Activated effector memory CD4-positive, alpha-beta T cell treated with anti-CD3 and anti-CD28 coated beads, Interleukin-2, amount 50 U/mL, for 16 hours (primary cell): ENCODE measurements around the gene C2orf78.
"Not testable (repeated sequence)": the region's sequence is repeated elsewhere in the genome, so short reads cannot be mapped to it uniquely, and the experiment has no call there.

Experiments used
- DNase-seq: peaks from one replicate; pipeline ENCODE4 v3.0.0-alpha.2; 2020

C2orf78 gene, protein sequence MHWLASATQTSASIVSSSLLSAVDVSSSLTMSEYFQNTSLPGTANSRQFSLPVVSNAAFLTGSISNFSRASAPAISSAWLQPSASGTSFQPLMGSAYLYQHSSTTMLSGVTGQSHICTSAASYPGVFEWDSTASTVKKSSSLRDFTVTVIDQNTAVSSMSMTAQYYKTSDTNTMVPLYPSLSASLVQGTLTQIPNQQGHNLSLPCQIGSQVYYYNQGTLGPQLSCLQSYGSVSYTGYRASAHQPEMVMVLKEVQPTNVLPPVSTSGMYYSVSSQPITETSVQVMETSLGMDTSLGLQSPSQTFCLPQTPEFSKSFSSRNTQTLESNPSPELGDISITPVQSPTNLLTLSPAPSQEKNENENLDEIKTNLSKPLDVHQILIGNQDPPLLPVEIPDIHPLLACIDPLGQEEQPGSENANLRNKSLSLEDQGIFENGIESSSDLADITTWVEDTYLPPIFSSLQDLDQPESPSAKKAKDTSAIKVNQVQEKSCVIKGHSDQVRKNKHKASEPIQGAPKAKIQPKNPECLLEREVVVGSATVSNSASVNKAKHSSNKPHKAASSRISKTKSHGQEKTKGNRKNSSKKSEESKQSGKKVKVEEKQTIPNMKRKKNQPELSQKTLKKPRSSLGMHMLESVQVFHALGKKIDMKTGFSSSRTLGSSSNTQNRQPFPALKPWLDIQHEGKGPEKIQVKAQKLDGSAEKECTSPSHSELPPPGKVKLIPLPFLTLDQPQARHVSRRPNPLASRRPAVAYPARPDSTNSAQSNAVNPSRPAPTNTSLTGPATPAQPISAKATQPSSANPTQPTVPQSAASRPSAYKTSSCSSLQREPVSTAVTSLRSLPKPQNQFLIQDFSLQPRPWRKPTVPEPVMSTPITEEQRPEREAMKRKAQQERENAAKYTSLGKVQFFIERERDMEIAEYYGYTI

DNA sequence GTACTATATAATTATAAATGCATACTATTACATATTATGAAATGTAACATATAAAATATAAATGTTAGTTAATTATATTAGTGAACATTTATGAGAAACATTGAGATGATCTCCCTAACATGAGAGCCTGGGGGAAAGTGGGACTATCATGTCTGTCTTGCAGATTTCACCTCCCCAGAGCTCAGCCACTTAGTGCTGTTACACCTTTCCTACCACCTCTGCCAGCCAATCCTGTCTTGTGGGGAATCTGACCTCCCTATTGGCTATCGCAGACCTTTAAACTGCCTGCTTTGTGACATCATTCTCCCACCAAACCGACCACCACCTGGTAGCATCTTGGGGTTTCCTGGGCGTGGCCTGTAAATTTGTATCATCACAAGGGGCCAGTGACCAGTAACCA lies at the start of gene C2orf78:
Gene C2orf78, plus strand, starts transcription at position 301 of the 400 bp plus-strand sequence. CDS start 127 bp downstream, outside the sequence.
- not testable (repeated sequence) for DNase-seq

DNA sequence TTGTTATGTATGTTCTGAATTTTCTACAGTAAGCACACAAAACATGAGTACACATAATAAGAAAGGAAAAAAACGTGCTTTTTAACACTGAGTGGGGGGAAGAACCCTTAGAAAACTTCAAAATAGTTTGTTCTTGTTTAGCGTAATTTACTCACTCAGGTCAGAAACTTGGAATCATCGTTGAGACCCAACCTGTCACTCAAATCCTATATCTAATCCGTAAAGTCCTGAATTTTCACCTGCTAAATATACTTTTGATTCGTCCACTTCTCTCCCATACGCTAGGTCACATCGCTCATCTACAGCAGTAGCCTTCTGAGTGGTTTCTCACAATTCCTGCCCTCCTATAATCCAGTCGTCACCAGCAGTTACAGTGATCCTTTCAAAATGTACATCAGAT lies 47.6 kb upstream of the C2orf78 start:
- no peak for DNase-seq

DNA sequence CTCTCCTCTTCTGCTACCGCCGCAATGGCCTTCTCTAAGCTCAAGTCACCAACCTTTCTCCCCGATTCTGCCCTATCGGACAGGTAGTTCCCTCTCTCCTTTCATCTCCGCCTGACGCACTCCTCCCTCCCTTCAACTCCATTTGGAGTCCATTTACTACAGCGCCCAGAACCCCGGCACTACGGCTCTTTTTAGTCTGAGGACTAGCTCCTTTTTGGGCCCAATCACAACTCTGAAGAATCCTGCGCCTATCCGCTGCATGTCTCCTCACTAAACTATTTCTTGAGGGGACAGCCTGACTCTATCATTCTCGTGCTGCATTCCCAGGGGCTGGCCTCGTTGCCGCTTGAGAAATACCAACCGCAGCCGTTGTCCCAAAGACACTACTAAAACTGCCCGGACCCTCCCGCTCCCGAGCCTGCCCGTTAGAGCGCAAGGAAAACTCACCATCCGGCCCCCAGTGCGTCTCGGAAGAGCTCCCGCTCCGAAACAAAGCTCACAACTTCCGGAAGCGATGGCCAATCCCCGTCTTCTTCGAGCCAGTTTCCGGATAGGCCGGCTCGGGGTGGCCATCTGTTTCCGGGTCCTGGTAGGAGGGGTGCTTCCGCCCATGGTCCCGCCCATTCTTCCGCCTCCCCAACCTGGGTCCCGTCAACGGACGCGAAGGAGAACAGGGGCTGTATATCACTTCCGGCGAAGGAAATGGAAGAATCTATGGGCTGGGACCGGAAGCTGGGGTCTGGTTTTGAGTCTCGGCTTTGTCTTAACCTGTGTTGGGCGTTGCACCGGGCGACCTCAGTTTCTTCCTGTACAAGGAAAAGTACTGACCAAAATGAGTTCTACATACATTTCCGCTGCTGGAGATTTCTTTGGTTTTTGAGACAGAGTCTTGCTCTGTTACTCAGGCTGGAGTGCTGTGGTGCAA lies 46.9 kb upstream of the C2orf78 start, which contains the start of gene TPRKB:
Gene TPRKB, minus strand, starts transcription at position 491 of the 925 bp plus-strand sequence. CDS start 2,776 bp downstream, outside the sequence.
- DNase-seq, result peak; percentile 97

DNA sequence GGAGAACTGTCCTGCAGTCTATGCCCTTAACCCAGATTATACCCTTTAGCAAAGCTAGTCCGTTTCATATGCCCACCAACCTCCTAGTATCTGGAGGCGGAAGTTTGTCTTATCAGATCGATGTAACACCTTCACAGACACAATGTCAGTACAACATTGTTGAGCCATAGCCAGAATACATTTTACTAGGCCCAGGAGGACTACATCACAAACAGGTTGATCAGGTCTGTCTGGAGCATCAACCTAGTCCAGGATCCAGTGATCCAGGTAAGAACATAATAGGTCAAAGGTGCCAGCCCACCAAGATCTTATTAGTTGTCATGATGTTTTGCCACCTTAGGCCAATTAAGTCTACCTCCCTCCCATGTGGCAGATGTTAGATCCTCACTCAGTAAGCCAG lies 44.9 kb upstream of the C2orf78 start:
- no peak for DNase-seq

DNA sequence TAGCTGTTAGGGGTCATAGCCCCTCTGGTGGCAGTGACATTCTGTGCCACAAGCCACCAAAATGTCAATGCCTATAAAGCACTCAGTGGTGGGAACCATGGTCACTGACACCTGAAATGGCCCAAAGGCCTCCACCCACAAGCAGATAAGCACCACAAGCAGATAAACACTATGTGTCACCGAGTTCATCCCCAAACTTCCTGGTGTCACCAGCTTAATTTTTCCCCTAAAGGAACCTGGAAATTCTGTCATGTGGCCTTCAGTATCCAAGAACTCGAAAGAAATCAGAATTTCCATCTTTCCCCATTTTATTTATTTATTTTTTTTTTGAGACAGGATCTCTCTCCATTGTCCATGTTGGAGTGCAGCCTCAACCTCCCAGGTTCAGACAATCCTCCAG lies 43.2 kb upstream of the C2orf78 start:
- no peak for DNase-seq

DNA sequence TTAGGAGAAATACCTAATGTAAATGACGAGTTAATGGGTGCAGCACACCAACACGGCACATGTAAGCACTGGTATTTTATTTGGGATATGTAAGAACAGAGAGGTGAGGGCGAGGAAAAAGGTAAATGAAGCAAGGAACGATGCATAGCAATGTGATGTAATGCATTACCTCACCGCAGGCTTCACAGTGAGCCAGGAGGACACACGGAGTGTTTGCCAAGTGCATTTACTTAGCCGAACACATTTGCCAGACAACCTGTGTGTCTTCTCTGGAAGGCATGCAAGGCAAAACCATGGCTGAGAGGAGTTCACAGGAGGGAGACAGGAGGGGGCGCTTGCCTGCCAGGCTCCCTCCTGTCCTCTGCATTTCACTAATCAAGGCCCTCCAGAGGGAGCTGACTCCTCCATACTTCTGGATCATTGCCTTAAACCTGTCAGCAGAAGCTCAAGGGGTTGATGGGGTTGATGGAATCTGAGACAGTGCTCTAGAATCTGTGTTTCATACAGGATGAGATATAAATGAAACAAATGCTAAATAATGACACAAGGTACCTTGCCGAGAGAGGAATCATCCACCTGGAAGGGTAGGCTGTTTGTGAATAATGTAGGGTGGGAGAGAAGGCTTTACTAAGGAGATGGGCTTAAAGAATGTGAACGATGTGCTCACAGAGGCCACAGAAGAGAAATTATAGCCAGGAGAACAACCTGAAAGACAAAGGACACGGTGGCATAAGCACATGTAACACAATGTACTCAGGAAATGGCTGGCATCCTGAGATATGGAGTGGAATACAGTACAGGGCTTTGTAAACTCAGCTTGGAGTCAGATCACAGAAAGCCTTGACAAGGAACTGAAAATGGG lies 37.7 kb upstream of the C2orf78 start:
- DNase-seq, result no peak

DNA sequence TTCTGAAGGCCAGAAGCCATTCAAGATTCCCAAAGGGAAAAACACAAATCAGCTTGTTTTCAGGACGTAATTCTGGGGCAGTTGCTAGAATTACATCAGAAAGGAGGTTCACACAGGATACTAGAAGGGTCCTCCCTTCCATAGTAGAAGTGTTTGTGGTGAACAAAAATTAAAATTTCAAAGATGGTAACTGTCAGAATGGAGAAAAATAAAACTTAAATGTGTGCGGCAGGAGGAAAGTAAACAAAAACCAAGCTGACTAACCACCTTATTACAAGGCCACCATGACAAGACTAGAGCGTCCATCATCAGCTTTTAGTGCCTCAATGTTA lies 37.1 kb upstream of the C2orf78 start:
- no peak for DNase-seq

DNA sequence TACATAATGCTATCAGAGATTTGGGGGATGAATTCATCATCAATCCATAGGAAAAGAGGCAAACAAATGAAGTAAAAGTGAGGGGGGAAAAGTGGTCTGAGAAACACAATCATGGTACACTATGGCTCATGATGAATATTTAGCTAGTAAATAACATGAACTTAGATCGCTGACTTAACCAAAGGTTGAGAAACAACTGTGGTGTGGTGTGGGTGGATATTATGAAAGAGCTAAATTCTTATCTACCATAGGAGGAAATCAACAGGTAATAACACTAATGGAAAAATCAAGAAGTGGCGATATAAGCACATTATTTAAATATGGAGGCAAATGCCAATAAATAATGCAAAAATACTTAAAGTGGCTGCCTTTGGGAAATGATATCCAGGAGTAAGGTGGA lies 34.7 kb upstream of the C2orf78 start:
- no peak for DNase-seq

DNA sequence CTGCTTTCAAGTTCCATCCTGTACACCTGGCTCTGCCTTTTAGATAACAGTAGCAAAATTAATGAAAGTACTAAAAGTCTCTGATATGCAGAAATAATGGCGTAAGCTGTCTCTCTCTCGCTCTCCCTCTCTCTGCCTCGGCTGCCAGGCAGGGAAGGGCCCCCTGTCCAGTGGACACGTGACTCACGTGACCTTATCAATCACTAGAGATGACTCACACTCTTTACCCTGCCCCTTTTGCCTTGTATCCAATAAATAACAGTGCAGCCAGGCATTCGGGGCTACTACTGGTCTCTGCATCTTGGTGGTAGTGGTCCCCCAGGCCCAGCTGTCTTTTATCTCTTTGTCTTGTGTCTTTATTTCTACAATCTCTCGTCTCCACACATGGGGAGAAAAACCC lies 29.7 kb upstream of the C2orf78 start:
- DNase-seq, result not testable (repeated sequence)

DNA sequence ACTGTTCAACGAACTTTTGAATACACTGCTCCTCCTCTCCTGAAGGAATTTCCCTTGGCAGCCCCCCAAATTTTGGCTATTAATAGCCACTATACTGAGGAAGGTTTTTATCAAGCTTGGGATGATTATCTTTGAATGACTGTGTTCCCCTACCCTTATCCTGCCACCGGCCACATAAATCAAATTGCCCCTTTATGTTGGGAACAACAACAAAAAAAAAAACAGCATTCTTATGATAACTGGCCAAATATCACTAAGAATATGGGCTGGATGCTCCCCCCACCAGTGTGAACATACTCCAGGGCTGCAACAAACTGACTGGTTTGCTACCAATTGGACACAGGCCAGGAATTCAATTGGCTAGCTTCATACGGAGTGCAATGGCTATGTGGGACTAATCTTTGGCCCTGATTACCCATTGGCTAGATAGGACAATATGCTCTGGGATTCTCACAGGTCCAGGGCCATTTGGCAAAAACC lies 24.7 kb upstream of the C2orf78 start:
- DNase-seq, result no peak

DNA sequence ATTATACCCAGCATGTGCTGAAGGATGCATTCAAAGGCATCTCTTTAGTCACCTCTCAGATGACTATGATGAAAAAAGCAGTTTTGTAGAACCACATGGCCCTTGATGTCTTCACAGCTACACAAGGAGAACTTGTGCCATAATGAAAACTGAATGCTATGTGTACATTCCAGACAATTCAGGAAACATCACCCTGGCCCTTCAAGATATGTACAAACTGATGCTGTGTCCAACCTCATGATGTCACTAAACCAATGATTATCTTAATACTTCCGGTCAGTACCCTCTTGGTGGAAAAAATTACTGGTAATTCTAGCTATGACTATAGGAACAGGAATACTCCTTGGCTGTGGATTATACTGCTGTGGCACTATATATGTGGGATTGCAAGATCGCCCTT lies 24.1 kb upstream of the C2orf78 start:
- no peak for DNase-seq

DNA sequence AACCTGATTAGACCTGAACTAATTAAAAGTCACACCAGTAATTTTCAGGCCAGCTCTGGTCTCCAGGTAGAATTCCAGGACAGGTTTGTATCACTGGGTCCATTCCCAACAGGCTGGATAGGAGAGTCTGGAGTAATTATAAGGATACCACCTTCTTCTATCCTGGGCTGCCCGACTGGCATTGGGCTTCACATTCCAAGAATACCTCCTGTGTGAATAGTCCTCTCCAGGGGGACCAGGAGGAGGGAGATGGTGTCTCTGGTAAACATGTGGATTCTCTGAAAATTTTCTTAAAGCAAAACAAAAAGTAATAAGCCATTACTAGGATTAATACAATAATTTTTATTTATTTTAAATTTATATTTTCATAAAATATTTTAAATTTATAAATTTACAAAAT lies 21.4 kb upstream of the C2orf78 start:
- no peak for DNase-seq

DNA sequence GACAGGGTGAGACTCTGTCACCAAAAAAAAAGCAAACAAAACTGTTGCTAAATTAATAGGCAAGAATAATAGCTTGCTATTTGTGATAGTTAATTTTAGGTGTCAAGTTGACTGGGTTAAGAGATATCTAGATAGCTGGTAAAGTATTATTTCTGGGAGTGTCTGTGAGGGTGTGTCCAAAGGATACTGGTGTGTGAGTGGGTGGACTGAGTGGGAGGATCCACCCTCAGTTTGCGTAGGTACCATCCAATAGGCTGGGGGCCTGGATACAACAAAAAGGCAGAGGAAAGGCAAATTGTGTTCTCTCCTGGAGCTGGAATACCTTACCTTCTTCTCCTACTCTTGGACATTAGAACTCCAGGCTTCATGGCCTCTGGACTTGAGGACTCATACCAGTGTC lies 19.0 kb upstream of the C2orf78 start:
- no peak for DNase-seq

DNA sequence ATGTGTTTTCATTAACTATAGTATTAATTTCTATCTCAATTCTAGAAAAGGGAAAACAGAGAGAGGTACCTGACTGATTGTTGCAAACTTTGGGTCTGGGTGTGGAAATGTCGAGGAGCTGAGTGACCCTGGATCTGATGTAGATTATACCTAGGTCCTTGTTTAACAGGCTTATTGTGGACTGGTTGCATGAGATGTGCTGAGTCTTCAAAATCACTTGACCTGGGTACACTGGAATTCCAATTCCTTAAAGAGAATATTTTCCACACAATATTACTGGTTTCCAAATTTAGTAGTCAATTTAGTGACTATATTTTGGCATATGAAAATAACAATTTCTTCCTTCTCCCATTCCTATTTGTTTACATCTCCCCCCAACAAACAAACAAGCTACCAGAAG lies 17.6 kb upstream of the C2orf78 start:
- no peak for DNase-seq

DNA sequence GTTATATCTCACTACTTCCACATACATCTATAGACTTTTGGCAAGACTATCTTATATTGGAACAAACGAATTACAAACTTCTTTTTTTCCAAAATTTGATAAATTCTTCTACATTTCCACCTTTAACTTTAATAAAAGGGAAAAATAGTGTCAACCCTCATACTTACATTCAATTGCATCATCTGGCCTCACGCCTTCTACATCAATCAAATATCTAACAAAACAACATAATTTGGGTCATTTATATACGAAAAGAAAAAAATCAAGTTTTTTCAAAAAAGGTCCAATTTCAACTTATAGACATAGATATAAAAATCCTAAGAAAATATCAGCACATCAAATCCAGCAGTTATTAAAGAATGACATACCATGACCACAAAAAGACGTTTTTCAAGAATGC lies 17.0 kb upstream of the C2orf78 start:
- no peak for DNase-seq

DNA sequence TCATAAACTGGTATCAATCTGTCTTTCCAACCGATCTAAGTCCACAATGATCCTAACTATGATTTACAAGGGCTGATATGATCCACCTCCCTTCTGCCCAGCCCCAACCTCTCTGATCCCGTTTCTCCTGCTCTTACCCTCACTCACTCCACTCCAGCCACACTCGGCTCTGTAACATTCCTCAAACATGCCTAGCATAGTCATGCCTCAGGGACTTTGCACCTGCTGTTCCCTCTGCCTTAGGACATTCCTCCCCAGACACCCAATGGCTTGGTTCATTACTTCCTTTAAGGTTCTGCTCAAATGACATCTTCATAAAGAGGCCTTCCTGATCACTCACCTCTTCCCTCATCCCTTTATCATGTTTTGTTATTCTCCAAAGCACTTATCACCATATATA lies 13.3 kb upstream of the C2orf78 start:
- DNase-seq, result no peak

DNA sequence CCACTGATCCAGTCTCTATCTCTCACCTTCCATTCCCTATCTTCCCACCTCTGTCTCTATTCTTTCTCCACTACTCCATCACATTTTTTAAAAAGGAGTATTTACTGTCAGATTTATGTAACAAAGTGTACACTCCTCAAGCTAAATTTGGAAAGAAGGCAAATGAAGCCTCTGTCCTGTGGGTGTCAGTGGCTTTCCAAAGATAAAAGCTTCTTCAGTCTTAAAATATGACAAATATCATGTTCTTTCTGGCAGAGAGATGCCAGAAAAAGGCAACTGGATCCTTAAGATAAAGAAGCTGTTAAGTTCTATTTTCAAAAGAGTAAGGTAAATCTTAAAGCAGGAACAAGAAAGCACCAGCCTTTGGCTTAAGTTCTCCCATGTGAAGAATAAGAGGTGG lies 11.2 kb upstream of the C2orf78 start:
- DNase-seq, result no peak

DNA sequence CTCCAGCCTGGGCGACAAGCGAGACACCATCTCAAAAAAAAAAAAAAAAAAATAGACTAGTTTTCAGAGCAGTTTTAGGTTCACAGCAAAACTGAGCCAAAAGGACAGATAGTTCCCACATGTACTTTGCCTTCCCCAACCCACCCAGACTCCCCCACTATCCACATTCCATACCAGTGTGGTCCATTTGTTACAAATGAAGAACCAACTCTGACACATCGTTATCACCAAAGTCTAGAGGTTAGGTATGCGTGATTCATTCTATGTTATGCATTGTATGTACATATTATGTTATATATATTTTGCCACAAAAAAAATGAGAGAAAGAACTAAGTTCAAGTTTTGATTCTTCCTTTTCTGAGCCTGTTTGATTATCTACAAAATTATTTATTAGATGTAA lies 7.6 kb upstream of the C2orf78 start:
- DNase-seq, result no peak

DNA sequence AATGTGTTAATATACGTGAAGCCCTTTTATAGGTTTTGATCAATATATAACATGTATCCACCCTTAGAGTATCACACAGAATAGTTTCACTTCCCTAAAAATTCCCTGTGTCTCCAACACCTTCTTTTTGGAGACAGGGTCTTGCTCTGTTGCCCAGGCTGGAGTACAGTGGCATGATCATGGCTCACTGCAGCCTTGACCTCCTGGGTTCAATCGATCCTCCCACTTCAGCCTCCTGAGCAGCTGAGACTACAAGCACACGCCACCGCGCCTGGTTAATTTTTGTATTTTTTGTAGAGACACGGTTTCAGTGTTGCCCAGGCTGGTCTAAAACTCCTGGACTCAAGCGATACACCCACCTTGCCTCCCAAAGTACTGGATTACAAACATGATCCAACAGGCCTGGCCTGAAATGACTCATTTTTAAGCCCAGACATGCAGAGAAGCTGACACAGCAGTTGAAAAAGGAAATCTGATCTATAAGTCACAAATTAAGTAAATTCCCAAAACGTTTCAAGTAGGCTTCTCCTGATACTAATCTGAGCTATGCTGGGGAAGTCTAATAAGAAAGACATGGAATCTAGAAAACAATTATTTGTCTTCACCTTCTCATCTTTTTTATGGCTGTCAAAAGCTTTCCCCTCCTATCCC lies 7.0 kb upstream of the C2orf78 start:
- DNase-seq, result no peak

DNA sequence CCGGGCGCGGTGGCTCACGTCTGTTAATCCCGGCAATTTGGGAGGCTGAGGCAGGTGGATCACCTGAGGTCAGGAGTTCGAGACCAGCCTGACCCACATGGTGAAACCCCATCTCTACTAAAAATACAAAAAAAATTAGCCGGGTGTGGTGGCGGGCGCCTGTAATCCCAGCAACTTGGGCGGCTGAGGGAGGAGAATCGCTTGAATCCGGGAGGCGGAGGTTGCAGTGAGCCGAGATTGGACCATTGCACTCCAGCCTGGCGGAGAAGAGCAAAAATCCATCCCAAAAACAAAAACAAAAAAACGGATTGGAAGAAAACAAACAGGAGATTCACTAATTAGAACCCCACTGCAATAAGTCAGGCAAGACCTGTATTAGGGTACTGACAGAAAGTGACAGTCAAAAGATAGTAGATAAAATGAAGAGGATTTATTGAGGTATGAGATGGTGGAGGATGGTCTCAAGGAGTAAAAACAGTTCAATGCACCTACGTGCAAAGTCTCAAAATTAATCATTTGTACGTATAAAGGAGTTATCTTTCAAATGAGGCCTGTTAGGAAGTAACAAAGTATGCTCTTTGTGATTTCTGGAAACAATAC lies 5.0 kb upstream of the C2orf78 start:
- not testable (repeated sequence) for DNase-seq
